IMR-90 (cell line): ENCODE results near the gene CAPN10. TPM values are rescaled to one million over a fixed set of nuclear protein-coding genes. Genes with fewer than 3 reads are reported as not detected.
A peak's percentile ranks its signal among the peaks of the same experiment; 100 is the strongest.

Experiments used
- ATAC-seq: fragments of 200-7000 bp; cut with Tn5 transposase; 2 replicates; pipeline ENCODE4 v1.9.1; 2020; ENCODE audit warnings: low read depth, mild to moderate bottlenecking, moderate library complexity
- BruUV-seq: library from RNA; stranded (reverse); fragments of 400-500 nt; replicated peaks from 2 replicates; lab custom pipeline; 2021; lab: Mats Ljungman, UMichigan
- CTCF ChIA-PET: fragments of 300-600 bp; formaldehyde crosslinking; extraction: SDS; loops from one replicate; lab custom pipeline; 2021; ENCODE audit warnings: antibody characterized with exemption; lab: Yijun Ruan, JAX
- POLR2A ChIA-PET: fragments of 300-600 bp; sonication (Branson Sonifier 250); formaldehyde crosslinking; loops from one replicate; lab custom pipeline; 2022; ENCODE audit warnings: antibody characterized with exemption; ENCODE audit not compliant: unreplicated experiment; lab: Charles Lee
- DNase-seq: peaks from one replicate; pipeline ENCODE4 v3.0.0; 2013
- H2AFZ ChIP-seq: replicated peaks from 2 replicates; pipeline ENCODE3; 2013; ENCODE audit warnings: low read length, mild to moderate bottlenecking; ENCODE audit not compliant: poor library complexity
- H2AK5ac ChIP-seq: 2 replicates; pipeline ENCODE4 v1.6.1; 2013; ENCODE audit warnings: low read depth, low read length, inconsistent platforms
- H2AK9ac ChIP-seq: replicated peaks from 2 replicates; pipeline ENCODE3; 2013; ENCODE audit warnings: mild to moderate bottlenecking, low read depth, low read length, moderate library complexity; ENCODE audit not compliant: poor library complexity
- H2BK120ac ChIP-seq: 2 replicates; pipeline ENCODE4 v1.6.1; 2013; ENCODE audit warnings: low read depth, low read length, inconsistent platforms
- H2BK15ac ChIP-seq: 3 replicates; pipeline ENCODE4 v1.6.1; 2013; ENCODE audit warnings: low read depth, low read length, inconsistent platforms
- H2BK20ac ChIP-seq: 2 replicates; pipeline ENCODE4 v1.6.1; 2013; ENCODE audit warnings: low read depth, mild to moderate bottlenecking, inconsistent platforms, low read length, moderate library complexity
- H2BK5ac ChIP-seq: 2 replicates; pipeline ENCODE4 v1.6.1; 2013; ENCODE audit warnings: mild to moderate bottlenecking, low read depth, low read length, inconsistent platforms; ENCODE audit not compliant: poor library complexity, severe bottlenecking
- H3K14ac ChIP-seq: replicated peaks from 2 replicates; pipeline ENCODE4 v1.6.1; 2013; ENCODE audit warnings: low read depth, low read length, inconsistent platforms
- H3K18ac ChIP-seq: 2 replicates; pipeline ENCODE4 v1.6.1; 2013; ENCODE audit warnings: low read depth, low read length, control low read depth
- H3K23ac ChIP-seq: 2 replicates; pipeline ENCODE4 v1.6.1; 2013; ENCODE audit warnings: low read depth, low read length, inconsistent platforms
- H3K27ac ChIP-seq: 2 replicates; pipeline ENCODE4 v1.5.1; 2013; ENCODE audit warnings: mild to moderate bottlenecking, control low read depth, low read length; ENCODE audit not compliant: insufficient read depth
- H3K27me3 ChIP-seq: 2 replicates; pipeline ENCODE4 v1.6.1; 2013; ENCODE audit warnings: low read length; ENCODE audit not compliant: control insufficient read depth, insufficient read depth
- H3K36me3 ChIP-seq: 2 replicates; pipeline ENCODE4 v1.6.1; 2013; ENCODE audit warnings: low read length, mixed read lengths; ENCODE audit not compliant: control insufficient read depth, insufficient read depth
- H3K4ac ChIP-seq: 2 replicates; pipeline ENCODE4 v1.6.1; 2013; ENCODE audit warnings: low read depth, low read length, inconsistent platforms
- H3K4me1 ChIP-seq: 2 replicates; pipeline ENCODE4 v1.6.1; 2013; ENCODE audit warnings: low read length, mixed read lengths; ENCODE audit not compliant: control insufficient read depth, insufficient read depth
- H3K4me2 ChIP-seq: 2 replicates; pipeline ENCODE4 v1.6.1; 2013; ENCODE audit warnings: low read depth, mild to moderate bottlenecking, control low read depth, low read length, moderate library complexity
- H3K4me3 ChIP-seq: 2 replicates; pipeline ENCODE4 v1.5.1; 2013; ENCODE audit warnings: low read depth, mild to moderate bottlenecking, control low read depth, low read length, moderate library complexity; ENCODE audit not compliant: insufficient read depth
- H3K56ac ChIP-seq: 2 replicates; pipeline ENCODE4 v1.6.1; 2013; ENCODE audit warnings: low read length, inconsistent platforms; ENCODE audit not compliant: insufficient read depth; ENCODE audit errors: extremely low read depth
- H3K79me1 ChIP-seq, 2 experiments: 2 replicates each; pipeline ENCODE4 v1.6.1; 2013; ENCODE audit warnings: low read length in 2 of 2, inconsistent platforms in 1 of 2, low read depth in 1 of 2
- H3K9ac ChIP-seq: 2 replicates; pipeline ENCODE4 v1.6.1; 2013; ENCODE audit warnings: low read depth, low read length, control low read depth
- H3K9me1 ChIP-seq: 2 replicates; pipeline ENCODE4 v1.6.1; 2013; ENCODE audit warnings: low read length, inconsistent platforms; ENCODE audit not compliant: insufficient read depth
- H3K9me3 ChIP-seq: 2 replicates; pipeline ENCODE4 v1.6.1; 2013; ENCODE audit warnings: low read length; ENCODE audit not compliant: control insufficient read depth, insufficient read depth
- H4K20me1 ChIP-seq: 2 replicates; pipeline ENCODE4 v1.6.1; 2013; ENCODE audit warnings: low read length, inconsistent platforms; ENCODE audit not compliant: insufficient read depth
- H4K5ac ChIP-seq: 2 replicates; pipeline ENCODE4 v1.6.1; 2013; ENCODE audit warnings: mild to moderate bottlenecking, low read depth, low read length, control low read depth
- H4K8ac ChIP-seq, 2 experiments: 2 replicates each; pipeline ENCODE4 v1.6.1; 2013; ENCODE audit warnings: low read depth in 2 of 2, low read length in 2 of 2, control low read depth in 1 of 2, inconsistent platforms in 1 of 2
- H4K91ac ChIP-seq: 2 replicates; pipeline ENCODE4 v1.6.1; 2013; ENCODE audit warnings: low read depth, low read length, inconsistent platforms; ENCODE audit not compliant: insufficient read depth
- CEBPB ChIP-seq: IDR thresholded peaks from 2 replicates; pipeline ENCODE4 v1.6.1; 2012; ENCODE audit warnings: low read depth, low read length, improper control_type of control experiment
- CHD1 ChIP-seq: IDR thresholded peaks from 2 replicates; pipeline ENCODE4 v1.6.1; 2012; ENCODE audit warnings: low read depth, low read length, improper control_type of control experiment
- FOS ChIP-seq: fragments of 150-350 bp; IDR thresholded peaks from 2 replicates; pipeline ENCODE4 v1.6.1; 2016; ENCODE audit warnings: low read depth, low read length
- MAFK ChIP-seq: IDR thresholded peaks from 2 replicates; pipeline ENCODE4 v1.6.1; 2012; ENCODE audit warnings: low read depth, low read length, improper control_type of control experiment
- MAZ ChIP-seq: IDR thresholded peaks from 2 replicates; pipeline ENCODE4 v1.6.1; 2012; ENCODE audit warnings: low read depth, mild to moderate bottlenecking, low read length, improper control_type of control experiment, moderate library complexity, borderline replicate concordance
- MXI1 ChIP-seq: IDR thresholded peaks from 2 replicates; pipeline ENCODE4 v1.6.1; 2012; ENCODE audit warnings: low read depth, mild to moderate bottlenecking, low read length, moderate library complexity, borderline replicate concordance
- POLR2A ChIP-seq: IDR thresholded peaks from 2 replicates; pipeline ENCODE4 v1.6.1; 2012; ENCODE audit warnings: mild to moderate bottlenecking, low read depth, low read length
- RCOR1 ChIP-seq: IDR thresholded peaks from 2 replicates; pipeline ENCODE4 v1.6.1; 2012; ENCODE audit warnings: mild to moderate bottlenecking, low read length, improper control_type of control experiment; ENCODE audit not compliant: insufficient replicate concordance
- RFX5 ChIP-seq: IDR thresholded peaks from 2 replicates; pipeline ENCODE4 v1.8.0; 2012; ENCODE audit warnings: low read depth, mild to moderate bottlenecking, low read length, moderate library complexity
- SMC3 ChIP-seq: fragments of 150-350 bp; IDR thresholded peaks from 2 replicates; pipeline ENCODE4 v1.6.1; 2016; ENCODE audit warnings: low read depth, mild to moderate bottlenecking, antibody characterized with exemption, low read length, moderate library complexity
- WGBS, 2 experiments: methylation state at CpG; one replicate each; pipeline versions ENCODE4 v1.1.5 to v1.1.7; 2013; ENCODE audit warnings: missing lambda C conversion rate in 2 of 2; ENCODE audit not compliant: insufficient read length in 1 of 2; ENCODE audit errors: extremely low coverage in 2 of 2; 5-methylcytosine and 5-hydroxymethylcytosine counted together
- dilution Hi-C: fragments of 300-500 bp; cut with HindIII; formaldehyde crosslinking; loops from one replicate; pipeline ENCODE4 v1.14.3; 2018; ENCODE audit warnings: low sequenced_read_pairs; ENCODE audit not compliant: unreplicated experiment
- in situ Hi-C: fragments of 300-500 bp; cut with MboI; formaldehyde crosslinking; loops from 3 replicates; pipeline ENCODE4 v1.14.3; 2019; ENCODE audit warnings: low sequenced_read_pairs, inconsistent platforms, mixed read lengths
- intact Hi-C: fragments of 100-400 bp; cut with micrococcal nuclease; formaldehyde crosslinking; loops from 2 replicates; pipeline ENCODE4 v1.10.0; 2022
- polyA plus RNA-seq, 3 experiments: library from polyadenylated mRNA; depleted of rRNA; stranded (reverse); fragments of >200 nt; gene quantifications; 2 replicates each; pipeline ENCODE4 v1.2.3, GENCODE V29; 2012; ENCODE audit warnings: low replicate concordance in 1 of 3
- total RNA-seq: library from RNA; depleted of rRNA; stranded (reverse); fragments of >200 nt; gene quantifications from 2 replicates; pipeline ENCODE4 v1.2.3, GENCODE V29; 2012
- TF ChIP-seq, protein P1 (sequence below): fragments of 150-350 bp; IDR thresholded peaks from 2 replicates; pipeline ENCODE4 v1.6.1; 2017; ENCODE audit warnings: mild to moderate bottlenecking, antibody characterized with exemption, low read length, low read depth
- TF ChIP-seq, protein P2 (sequence below): fragments of 150-350 bp; IDR thresholded peaks from 2 replicates; pipeline ENCODE4 v1.6.1; 2016; ENCODE audit warnings: low read depth, mild to moderate bottlenecking, low read length, moderate library complexity, borderline replicate concordance
- TF ChIP-seq, protein P3 (sequence below): conservative IDR thresholded peaks from 2 replicates; pipeline ENCODE4 v1.5.1; 2012; ENCODE audit warnings: mild to moderate bottlenecking, low read depth, low read length, improper control_type of control experiment

The CAPN10 gene
- total and polyA plus RNA-seq, 2 of the 4 experiments (the other 2 are of a cell fraction), result 6.3 to 20.9 TPM

DNA sequence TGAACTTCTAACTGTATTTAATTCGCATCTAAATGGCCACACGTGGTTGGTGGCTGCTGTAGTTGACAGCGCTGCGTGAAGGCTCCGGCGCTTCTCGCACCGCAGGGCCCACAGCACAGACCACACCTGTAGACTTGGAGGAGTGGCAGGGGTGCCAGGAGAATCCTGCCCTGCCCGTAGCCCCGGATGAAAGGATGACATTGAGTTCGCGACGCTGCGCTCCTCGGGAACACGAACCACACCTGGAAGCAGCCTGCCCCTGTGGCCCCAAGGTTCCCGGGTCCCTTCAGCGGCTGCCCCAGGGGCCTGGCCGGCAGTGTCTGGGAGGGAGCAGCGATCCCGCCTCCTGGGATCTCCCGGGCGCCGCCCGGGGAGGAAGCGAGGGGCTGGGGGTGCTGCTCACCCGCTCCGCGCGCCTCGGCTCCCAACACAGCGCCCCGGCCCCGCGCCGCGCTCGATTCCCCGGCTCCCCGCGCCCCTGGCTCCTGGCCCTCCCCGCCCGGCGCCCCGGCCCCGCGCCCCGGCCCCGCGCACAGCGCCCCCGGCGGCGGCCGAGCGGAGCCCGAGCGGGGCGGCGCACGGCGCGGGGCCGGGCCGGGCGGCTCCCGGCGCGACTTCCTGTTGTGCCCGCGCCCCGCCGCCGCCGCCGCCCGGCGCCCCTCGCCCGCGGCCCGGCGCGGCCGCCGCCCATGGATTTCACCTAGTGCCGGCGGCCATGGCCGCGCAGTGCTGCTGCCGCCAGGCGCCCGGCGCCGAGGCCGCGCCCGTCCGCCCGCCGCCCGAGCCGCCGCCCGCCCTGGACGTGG is 18.5 kb upstream of the CAPN10 start, which contains the start of gene RNPEPL1:
TSS of gene RNPEPL1 (plus strand) at position 613 of the 806 bp plus-strand sequence. CDS start at position 716, 103 bp downstream.
- intact Hi-C loops (loop anchor here (2.0 to 10.0 kb wide), 3 partner anchors 265 to 427 kb away; partner anchors contain the start of gene SNED1), dilution Hi-C loops (no loop called here), in situ Hi-C loops (no loop called here)
- peaks cover 10 to 71% of the 10 kb centered on the region in 2 experiments; a peak in 3 of 4 replicates for H3K79me1 ChIP-seq
- ATAC-seq (peak; percentile 71), DNase-seq (no peak)
- no TSS peak for BruUV-seq
- H3K9me1 ChIP-seq, result peaks cover 35% of the 10 kb centered on the region
- peak within 1 kb of the TSS; percentile 94 for H2AK5ac ChIP-seq
- H3K56ac ChIP-seq, result peak within 1 kb of the TSS; percentile 21; the same call in 1 of the 2 replicates
- peak within 1 kb of the TSS; percentile 97 for H2AK9ac ChIP-seq
- ChIA-PET CTCF (no interaction called here), POLR2A (no interaction called here)
- peak within 1 kb of the TSS; percentile 48 for H2BK5ac ChIP-seq
- H3K9me3 ChIP-seq, result no peaks in the 10 kb centered on the region
- peaks cover 36% of the 10 kb centered on the region for H3K4me1 ChIP-seq
- no peaks in the 10 kb centered on the region for H3K27me3 ChIP-seq
- H3K4me3 ChIP-seq, result peak within 1 kb of the TSS; percentile 58
- WGBS, 2 experiments, result 0% methylated on average over 14 of the region's 106 CpGs; no CpG with 5 or more reads in 1 of the 2 experiments
- H3K23ac ChIP-seq, result peak within 1 kb of the TSS; percentile 92
- peak within 1 kb of the TSS; percentile 47; the same call in 1 of the 2 replicates for H4K91ac ChIP-seq
- H3K36me3 ChIP-seq, result no peaks in the 10 kb centered on the region
- H2BK20ac ChIP-seq, result no peak within 1 kb of the TSS
- no peak within 1 kb of the TSS; the same call in 2 of the 3 replicates for H2BK15ac ChIP-seq
- H3K14ac ChIP-seq, result peak within 1 kb of the TSS; percentile 79
- H2BK120ac ChIP-seq, result peak within 1 kb of the TSS; percentile 38; the same call in 1 of the 2 replicates
- H3K4ac ChIP-seq, result peak within 1 kb of the TSS; percentile 72
- H4K5ac ChIP-seq, result peak within 1 kb of the TSS; percentile 45; the same call in 1 of the 2 replicates
- H3K27ac ChIP-seq, result peak within 1 kb of the TSS; percentile 46; the same call in 1 of the 2 replicates
- peak within 1 kb of the TSS; percentile 99 for H3K4me2 ChIP-seq
- H4K8ac ChIP-seq, result peak within 1 kb of the TSS; percentile 10 to 68; a peak in 2 of 4 replicates
- H4K20me1 ChIP-seq, result peaks cover 13% of the 10 kb centered on the region
- peak within 1 kb of the TSS; percentile 94 for H2AFZ ChIP-seq
- H3K9ac ChIP-seq, result peak within 1 kb of the TSS; percentile 77
- H3K18ac ChIP-seq, result no peak within 1 kb of the TSS
- TF ChIP-seq CHD1 (no peak), RCOR1 (no peak), MAFK (no peak), CEBPB (no peak), RFX5 (no peak), MXI1 (no peak), POLR2A (no peak), MAZ (peak; percentile 31; the same call in 1 of the 2 replicates), FOS (no peak), SMC3 (no peak)
- TF ChIP-seq, protein P1, sequence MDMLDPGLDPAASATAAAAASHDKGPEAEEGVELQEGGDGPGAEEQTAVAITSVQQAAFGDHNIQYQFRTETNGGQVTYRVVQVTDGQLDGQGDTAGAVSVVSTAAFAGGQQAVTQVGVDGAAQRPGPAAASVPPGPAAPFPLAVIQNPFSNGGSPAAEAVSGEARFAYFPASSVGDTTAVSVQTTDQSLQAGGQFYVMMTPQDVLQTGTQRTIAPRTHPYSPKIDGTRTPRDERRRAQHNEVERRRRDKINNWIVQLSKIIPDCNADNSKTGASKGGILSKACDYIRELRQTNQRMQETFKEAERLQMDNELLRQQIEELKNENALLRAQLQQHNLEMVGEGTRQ, result no peak
- TF ChIP-seq, protein P2, sequence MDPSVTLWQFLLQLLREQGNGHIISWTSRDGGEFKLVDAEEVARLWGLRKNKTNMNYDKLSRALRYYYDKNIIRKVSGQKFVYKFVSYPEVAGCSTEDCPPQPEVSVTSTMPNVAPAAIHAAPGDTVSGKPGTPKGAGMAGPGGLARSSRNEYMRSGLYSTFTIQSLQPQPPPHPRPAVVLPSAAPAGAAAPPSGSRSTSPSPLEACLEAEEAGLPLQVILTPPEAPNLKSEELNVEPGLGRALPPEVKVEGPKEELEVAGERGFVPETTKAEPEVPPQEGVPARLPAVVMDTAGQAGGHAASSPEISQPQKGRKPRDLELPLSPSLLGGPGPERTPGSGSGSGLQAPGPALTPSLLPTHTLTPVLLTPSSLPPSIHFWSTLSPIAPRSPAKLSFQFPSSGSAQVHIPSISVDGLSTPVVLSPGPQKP, result no peak
- TF ChIP-seq, protein P3, sequence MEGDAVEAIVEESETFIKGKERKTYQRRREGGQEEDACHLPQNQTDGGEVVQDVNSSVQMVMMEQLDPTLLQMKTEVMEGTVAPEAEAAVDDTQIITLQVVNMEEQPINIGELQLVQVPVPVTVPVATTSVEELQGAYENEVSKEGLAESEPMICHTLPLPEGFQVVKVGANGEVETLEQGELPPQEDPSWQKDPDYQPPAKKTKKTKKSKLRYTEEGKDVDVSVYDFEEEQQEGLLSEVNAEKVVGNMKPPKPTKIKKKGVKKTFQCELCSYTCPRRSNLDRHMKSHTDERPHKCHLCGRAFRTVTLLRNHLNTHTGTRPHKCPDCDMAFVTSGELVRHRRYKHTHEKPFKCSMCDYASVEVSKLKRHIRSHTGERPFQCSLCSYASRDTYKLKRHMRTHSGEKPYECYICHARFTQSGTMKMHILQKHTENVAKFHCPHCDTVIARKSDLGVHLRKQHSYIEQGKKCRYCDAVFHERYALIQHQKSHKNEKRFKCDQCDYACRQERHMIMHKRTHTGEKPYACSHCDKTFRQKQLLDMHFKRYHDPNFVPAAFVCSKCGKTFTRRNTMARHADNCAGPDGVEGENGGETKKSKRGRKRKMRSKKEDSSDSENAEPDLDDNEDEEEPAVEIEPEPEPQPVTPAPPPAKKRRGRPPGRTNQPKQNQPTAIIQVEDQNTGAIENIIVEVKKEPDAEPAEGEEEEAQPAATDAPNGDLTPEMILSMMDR, result 0 out of 2 replicates have a peak, but pooled peaks have one; percentile 8
